MM.1S (cell line): ENCODE data around the gene CRADD.

ENCODE experiments used
- EZH2 ChIP-seq: fragments of 300-600 bp; sonication (generic); optimal IDR thresholded peaks from 2 replicates; pipeline ENCODE3; 2017; ENCODE audit warnings: low read depth, mild to moderate bottlenecking, antibody characterized with exemption, low read length, mixed read lengths
- EZH2phosphoT487 ChIP-seq: fragments of 300-600 bp; sonication (generic); IDR thresholded peaks from 2 replicates; pipeline ENCODE4 v1.6.1; 2018; ENCODE audit warnings: antibody characterized with exemption, low read length
- TF ChIP-seq, protein P1 (sequence below): fragments of 300-600 bp; sonication (generic); IDR thresholded peaks from 2 replicates; pipeline ENCODE4 v1.5.1; 2016; ENCODE audit warnings: antibody characterized with exemption, low read length, mixed read lengths

DNA sequence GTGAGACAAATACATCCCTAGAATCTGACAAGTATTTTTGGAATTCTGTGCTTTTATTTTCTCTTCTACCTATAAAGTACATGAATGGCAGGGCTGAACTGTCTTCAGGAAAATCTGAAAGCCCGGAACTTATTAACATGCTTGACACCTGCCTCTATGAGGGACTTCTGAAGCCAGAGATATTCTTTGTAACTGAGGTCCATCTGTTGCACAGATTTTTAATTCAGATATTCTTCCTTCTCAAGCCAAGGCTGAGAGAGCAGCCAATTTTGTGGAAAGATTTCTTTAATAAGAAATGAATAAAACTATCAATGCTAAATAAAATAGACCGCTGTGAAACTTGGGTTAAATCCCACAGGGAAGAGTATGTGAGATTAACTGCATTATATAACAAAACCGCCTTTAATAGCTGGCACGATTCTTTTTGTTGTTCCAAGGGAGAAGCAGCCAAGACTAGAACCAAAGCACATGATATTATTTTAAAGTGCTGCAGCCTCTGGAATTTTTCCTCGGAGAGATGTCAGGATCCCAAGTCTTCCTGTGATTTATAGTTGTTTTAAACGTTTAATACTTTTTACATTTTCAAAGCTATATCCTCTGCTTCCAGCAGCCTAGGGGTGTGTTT lies 148.9 kb downstream of the CRADD start:
- TF ChIP-seq, protein P1, sequence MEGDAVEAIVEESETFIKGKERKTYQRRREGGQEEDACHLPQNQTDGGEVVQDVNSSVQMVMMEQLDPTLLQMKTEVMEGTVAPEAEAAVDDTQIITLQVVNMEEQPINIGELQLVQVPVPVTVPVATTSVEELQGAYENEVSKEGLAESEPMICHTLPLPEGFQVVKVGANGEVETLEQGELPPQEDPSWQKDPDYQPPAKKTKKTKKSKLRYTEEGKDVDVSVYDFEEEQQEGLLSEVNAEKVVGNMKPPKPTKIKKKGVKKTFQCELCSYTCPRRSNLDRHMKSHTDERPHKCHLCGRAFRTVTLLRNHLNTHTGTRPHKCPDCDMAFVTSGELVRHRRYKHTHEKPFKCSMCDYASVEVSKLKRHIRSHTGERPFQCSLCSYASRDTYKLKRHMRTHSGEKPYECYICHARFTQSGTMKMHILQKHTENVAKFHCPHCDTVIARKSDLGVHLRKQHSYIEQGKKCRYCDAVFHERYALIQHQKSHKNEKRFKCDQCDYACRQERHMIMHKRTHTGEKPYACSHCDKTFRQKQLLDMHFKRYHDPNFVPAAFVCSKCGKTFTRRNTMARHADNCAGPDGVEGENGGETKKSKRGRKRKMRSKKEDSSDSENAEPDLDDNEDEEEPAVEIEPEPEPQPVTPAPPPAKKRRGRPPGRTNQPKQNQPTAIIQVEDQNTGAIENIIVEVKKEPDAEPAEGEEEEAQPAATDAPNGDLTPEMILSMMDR: no peak
- TF ChIP-seq EZH2 (no peak), EZH2phosphoT487 (no peak)
